Type B pancreatic cell (in vitro differentiated cells): ENCODE results near the gene LEO1. TPM values are rescaled to one million over a fixed set of nuclear protein-coding genes. Genes with fewer than 3 reads are reported as not detected.

ENCODE experiments used
- DNase-seq: peaks from one replicate; pipeline ENCODE4 v3.0.0; 2021; ENCODE audit warnings: mixed read lengths; ENCODE audit not compliant: unreplicated experiment; ENCODE audit errors: extremely low spot score
- H3K27ac Mint-ChIP-seq: 2 replicates; pipeline ENCODE4 v1.8.0; 2021; ENCODE audit warnings: mild to moderate bottlenecking, mixed read lengths
- H3K27me3 Mint-ChIP-seq: 2 replicates; pipeline ENCODE4 v1.8.0; 2021; ENCODE audit warnings: mixed read lengths
- H3K36me3 Mint-ChIP-seq: 2 replicates; pipeline ENCODE4 v1.8.0; 2021; ENCODE audit warnings: mixed read lengths
- H3K4me1 Mint-ChIP-seq: one replicate; pipeline ENCODE4 v1.8.0; 2021; ENCODE audit warnings: mixed read lengths; ENCODE audit not compliant: unreplicated experiment
- H3K4me3 Mint-ChIP-seq: 2 replicates; pipeline ENCODE4 v1.8.0; 2021; ENCODE audit warnings: mild to moderate bottlenecking, mixed read lengths
- H3K9me3 Mint-ChIP-seq: 2 replicates; pipeline ENCODE4 v1.8.0; 2021; ENCODE audit warnings: mixed read lengths
- total RNA-seq: library from RNA; stranded (reverse); gene quantifications from 2 replicates; pipeline ENCODE4 v1.2.1, GENCODE V29; 2021; ENCODE audit warnings: low replicate concordance
- TF ChIP-seq, protein P1 (sequence below): fragments of 200-600 bp; sonication (generic); conservative IDR thresholded peaks from 2 replicates; pipeline ENCODE4 v1.5.0; 2021; ENCODE audit warnings: antibody characterized with exemption, mild to moderate bottlenecking

The LEO1 gene
- total RNA-seq, 1 donor from 2014 or later = 30.0 TPM

DNA sequence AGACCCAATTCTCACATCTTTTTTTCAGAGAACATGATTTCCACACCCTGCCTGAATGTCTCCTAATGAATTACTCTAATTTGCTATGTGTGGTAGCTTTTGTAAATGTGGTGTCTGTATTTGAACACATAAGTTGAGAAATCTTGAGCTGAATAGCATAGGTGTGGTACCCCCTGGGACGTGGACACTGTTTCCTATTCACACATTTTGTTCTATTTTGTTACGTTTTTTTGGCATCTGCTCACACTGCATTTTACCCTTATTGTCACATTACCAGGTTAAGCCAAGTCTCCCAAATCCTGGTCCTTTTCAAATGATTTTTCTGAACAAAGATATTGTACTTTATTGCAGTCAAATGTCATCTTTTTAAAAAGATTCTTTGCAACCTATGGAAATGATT is 40.6 kb upstream of the LEO1 start:
- H3K9me3 Mint-ChIP-seq = no peaks in the 10 kb centered on the region
- H3K27me3 Mint-ChIP-seq = no peaks in the 10 kb centered on the region
- no peak for DNase-seq
- H3K4me1 Mint-ChIP-seq = peaks cover 15% of the 10 kb centered on the region
- H3K4me3 Mint-ChIP-seq = no peak overlapping the region
- H3K27ac Mint-ChIP-seq = no peak overlapping the region
- H3K36me3 Mint-ChIP-seq = no peaks in the 10 kb centered on the region
- TF ChIP-seq, protein P1, sequence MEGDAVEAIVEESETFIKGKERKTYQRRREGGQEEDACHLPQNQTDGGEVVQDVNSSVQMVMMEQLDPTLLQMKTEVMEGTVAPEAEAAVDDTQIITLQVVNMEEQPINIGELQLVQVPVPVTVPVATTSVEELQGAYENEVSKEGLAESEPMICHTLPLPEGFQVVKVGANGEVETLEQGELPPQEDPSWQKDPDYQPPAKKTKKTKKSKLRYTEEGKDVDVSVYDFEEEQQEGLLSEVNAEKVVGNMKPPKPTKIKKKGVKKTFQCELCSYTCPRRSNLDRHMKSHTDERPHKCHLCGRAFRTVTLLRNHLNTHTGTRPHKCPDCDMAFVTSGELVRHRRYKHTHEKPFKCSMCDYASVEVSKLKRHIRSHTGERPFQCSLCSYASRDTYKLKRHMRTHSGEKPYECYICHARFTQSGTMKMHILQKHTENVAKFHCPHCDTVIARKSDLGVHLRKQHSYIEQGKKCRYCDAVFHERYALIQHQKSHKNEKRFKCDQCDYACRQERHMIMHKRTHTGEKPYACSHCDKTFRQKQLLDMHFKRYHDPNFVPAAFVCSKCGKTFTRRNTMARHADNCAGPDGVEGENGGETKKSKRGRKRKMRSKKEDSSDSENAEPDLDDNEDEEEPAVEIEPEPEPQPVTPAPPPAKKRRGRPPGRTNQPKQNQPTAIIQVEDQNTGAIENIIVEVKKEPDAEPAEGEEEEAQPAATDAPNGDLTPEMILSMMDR = no peak

DNA sequence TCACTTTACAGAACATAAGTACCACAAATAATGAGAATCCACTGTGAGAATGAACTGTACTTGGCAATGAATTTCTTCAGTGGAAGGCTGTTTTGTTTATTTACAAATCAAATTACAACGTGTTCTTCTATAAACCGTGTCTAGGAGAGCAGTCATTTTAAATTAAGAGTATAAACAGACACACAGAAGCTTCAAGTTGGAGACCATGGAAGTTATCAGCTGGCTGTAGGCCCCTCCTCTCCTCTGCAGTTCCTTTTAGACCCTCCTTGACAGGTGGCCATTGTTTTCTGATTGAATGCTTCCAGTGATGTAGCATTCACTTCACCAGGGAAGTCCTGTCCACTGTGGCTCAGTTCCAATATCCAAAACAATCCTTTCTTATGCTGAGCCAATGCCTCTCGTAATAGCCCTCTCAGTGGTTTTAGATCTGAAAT is 40.1 kb upstream of the LEO1 start:
- Mint-ChIP-seq H3K9me3 (no peaks in the 10 kb centered on the region), H3K4me1 (peaks cover 15% of the 10 kb centered on the region), H3K36me3 (no peaks in the 10 kb centered on the region), H3K4me3 (no peak overlapping the region), H3K27me3 (no peaks in the 10 kb centered on the region), H3K27ac (no peak overlapping the region)
- TF ChIP-seq, protein P1 = no peak
- DNase-seq = no peak

DNA sequence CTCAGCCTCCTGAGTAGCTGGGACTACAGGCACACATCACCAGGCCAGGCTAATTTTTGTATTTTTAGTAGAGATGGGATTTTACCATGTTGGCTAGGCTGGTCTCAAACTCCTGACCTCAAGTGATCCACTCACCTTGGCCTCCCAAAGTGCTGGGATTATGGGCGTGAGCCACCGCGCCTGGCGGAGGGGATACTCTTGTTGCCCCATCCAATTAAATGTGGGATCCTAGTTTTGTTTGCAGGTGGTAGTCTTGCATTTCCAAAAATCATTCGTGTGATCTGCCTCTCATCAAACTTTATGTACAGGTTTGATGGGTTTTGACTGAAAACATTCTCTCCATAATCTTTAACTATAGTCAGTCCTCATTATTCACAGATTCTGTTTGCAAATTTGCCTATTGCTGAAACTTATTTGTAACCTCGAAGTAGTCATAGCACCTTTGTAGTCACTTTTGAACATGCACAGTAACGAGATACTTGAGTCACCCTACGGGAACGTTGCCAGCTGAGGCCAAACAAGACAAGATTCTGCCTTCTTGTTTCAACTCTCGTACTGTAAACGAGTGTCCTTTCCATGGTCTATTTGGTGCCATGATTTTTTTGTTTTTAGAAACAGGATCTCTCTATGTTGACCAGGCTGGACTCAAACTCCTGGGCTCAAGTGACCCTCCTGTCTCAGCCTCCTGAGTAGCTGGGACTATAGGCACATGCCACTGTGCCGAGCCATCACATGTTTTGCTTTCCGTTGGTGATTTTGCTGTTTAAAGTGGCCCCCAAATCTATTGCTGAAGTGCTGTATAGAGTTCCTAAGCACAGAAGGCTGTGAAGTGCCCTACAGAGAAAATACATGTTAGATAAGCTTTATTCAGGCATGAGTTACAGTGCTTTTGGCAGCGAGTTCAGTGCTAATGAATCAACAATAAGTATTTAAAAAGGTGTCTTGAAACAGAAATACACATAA is 39.3 kb upstream of the LEO1 start:
- H3K9me3 Mint-ChIP-seq = no peaks in the 10 kb centered on the region
- H3K27ac Mint-ChIP-seq = no peak overlapping the region
- H3K36me3 Mint-ChIP-seq = no peaks in the 10 kb centered on the region
- TF ChIP-seq, protein P1 = no peak
- peaks cover 23% of the 10 kb centered on the region for H3K4me1 Mint-ChIP-seq
- no peak overlapping the region for H3K4me3 Mint-ChIP-seq
- H3K27me3 Mint-ChIP-seq = no peaks in the 10 kb centered on the region
- DNase-seq = no peak

DNA sequence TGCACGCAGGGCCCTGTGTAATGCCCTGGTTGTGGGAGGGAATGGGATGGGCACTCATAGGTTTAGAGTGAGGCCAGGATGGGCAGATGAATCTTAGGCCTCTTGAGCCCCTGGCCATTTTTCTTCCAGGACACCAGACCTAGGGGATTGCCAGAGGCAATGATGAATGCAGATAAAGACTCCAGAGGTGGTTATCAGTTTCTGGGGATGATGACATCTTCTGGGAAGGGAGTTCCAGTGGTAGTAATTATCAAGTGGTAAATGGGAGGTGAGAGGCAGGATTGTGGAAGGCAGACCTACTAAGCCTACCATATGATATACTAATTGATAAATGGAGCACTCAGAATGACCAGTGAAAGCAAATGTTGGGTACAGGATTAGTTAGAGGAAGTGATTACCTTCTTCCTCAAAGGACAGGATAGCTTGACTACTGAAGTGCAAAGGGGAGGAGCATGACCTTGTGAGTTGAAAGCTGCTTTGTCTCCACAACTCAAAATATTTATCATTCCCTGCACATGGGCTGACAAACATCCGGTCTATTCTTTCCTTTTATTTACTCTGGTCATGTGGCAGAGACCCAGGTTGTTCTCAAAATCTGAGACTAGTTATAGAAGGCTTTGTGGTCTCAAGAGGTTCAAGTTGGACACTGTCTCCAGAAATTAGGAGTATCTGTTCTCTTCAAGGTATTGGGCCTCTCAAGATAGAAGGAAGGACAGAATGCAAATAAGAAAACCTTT is 37.3 kb upstream of the LEO1 start:
- no peaks in the 10 kb centered on the region for H3K36me3 Mint-ChIP-seq
- H3K27me3 Mint-ChIP-seq = no peaks in the 10 kb centered on the region
- no peak overlapping the region for H3K4me3 Mint-ChIP-seq
- TF ChIP-seq, protein P1 = no peak
- DNase-seq = no peak
- no peak overlapping the region for H3K27ac Mint-ChIP-seq
- H3K4me1 Mint-ChIP-seq = peaks cover 28% of the 10 kb centered on the region
- H3K9me3 Mint-ChIP-seq = no peaks in the 10 kb centered on the region

DNA sequence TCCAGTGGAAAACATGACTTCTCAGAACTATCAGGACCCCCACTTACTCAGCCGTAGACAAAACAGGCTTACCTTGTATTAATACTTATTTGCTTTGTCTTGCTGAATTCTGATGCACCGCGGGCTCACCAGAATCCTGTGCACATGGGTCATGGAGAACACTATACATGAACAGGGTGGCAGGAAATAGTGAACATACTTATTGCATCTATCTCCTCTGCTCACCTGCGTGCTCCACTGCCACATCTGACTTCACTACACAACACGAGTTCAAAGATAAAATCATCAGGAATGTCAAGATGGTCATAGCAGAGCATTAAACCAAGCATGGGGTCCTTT is 36.8 kb upstream of the LEO1 start:
- peaks cover 28% of the 10 kb centered on the region for H3K4me1 Mint-ChIP-seq
- H3K9me3 Mint-ChIP-seq = no peaks in the 10 kb centered on the region
- H3K36me3 Mint-ChIP-seq = no peaks in the 10 kb centered on the region
- DNase-seq = no peak
- TF ChIP-seq, protein P1 = no peak
- no peaks in the 10 kb centered on the region for H3K27me3 Mint-ChIP-seq
- H3K4me3 Mint-ChIP-seq = no peak overlapping the region
- H3K27ac Mint-ChIP-seq = no peak overlapping the region
